GM19238 (cell line): ENCODE results near the gene CR1.
"Not testable (repeated sequence)": the region's sequence is repeated elsewhere in the genome, so short reads cannot be mapped to it uniquely, and the experiment has no call there.

Experiments
- DNase-seq: peaks from one replicate; pipeline ENCODE4 v3.0.0; 2011; ENCODE audit warnings: low spot score; ENCODE audit not compliant: insufficient read length

The CR1 gene

GRCh38 chr1:207670997-207671396 is 175.0 kb downstream of the CR1 start:
- no peak for DNase-seq

DNA sequence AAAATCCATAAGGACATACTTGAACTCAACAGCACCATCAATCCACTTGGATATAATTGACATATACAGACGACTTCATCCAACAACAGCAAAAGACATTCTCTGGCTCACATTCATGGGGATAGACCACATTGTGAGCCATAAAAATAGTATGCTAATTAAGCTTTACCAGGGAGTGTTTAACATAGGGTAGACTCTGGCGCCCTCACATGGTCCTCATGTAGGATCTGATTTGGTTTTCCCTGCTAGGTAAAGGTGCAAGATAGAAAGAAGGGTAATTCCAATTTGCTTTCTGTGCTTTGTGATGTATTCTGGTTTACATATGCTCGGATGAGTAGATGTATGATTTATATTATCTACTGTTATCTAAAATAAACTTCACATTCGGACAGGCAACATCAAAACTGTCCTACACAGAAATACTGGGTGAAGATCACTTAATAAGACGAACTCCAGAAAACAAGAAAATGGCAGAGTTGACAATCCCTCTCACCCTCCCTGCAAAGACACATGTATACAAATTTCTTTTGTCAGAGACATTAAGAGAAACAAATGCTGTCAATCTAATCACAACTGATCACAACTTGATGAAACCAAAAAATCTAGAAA is 176.7 kb downstream of the CR1 start:
- DNase-seq, result no peak

DNA sequence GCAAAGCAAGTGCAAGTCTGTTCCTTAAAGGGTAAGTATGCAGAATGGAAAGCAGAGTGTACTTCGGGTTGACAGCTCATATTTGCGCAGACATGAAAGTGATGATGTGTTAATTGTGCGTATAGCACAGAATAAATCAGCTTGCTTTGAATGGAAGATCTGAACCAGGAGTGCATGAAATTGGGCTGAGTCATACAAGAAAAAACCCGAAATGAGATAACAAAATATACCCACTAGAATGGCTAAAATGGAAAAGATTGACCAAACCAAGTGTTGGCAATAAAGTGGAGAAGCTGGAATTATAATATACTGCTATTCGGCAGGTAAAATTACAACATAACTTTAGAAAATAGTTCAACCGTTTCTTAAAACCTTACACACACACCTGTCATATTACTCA is 177.4 kb downstream of the CR1 start:
- DNase-seq, result no peak

DNA sequence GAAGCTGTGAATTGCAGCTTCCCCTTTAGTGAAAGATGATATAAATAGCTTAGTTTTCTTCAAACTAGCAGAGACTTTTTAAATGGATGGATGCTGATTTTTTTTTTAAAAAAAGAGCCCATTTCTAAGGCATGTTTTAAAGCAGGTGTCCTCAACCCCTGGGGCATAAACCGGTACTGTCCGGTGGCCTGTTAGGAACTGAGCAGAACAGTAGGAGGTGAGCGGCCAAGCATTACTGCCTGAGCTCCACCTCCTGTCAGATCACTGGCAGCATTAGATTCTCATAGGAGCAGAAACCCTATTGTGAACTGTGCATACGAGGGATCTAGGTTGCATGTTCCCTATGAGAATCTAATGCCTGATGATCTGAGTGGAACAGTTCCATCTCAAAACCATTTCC is 180.2 kb downstream of the CR1 start:
- no peak for DNase-seq

GRCh38 chr1:207680590-207681388 is 184.8 kb downstream of the CR1 start:
- not testable (repeated sequence) for DNase-seq

- DNase-seq, result not testable (repeated sequence)
Observed at GRCh38 chr1:207682872-207683434, 187.0 kb downstream of the CR1 start.

GRCh38 chr1:207690551-207690950 is 194.6 kb downstream of the CR1 start:
- DNase-seq, result not testable (repeated sequence)

GRCh38 chr1:207691010-207691409 is 195.1 kb downstream of the CR1 start:
- DNase-seq, result no peak
